MM.1S (cell line): Measurements from ENCODE around the gene SLC6A3.
"Not testable (repeated sequence)": the region's sequence is repeated elsewhere in the genome, so short reads cannot be mapped to it uniquely, and the experiment has no call there.

Source experiments
- DNase-seq: peaks from one replicate; pipeline ENCODE4 v3.0.0-alpha.2; 2015
- H2AFZ ChIP-seq: fragments of 300-600 bp; sonication (generic); 2 replicates; pipeline ENCODE4 v1.6.0; 2016; ENCODE audit warnings: antibody characterized with exemption, low read length
- H3F3A ChIP-seq: fragments of 300-600 bp; sonication (generic); 2 replicates; pipeline ENCODE4 v1.6.1; 2016; ENCODE audit warnings: mild to moderate bottlenecking, antibody characterized with exemption, low read length, moderate library complexity, mixed read lengths; ENCODE audit not compliant: insufficient read depth
- H3K27ac ChIP-seq: fragments of 300-600 bp; sonication (generic); 2 replicates; pipeline ENCODE4 v1.5.1; 2016; ENCODE audit warnings: mild to moderate bottlenecking, low read length
- H3K27me3 ChIP-seq: fragments of 300-600 bp; sonication (generic); replicated peaks from 2 replicates; pipeline ENCODE4 v1.6.0; 2016; ENCODE audit warnings: low read length; ENCODE audit not compliant: insufficient read depth
- H3K36me3 ChIP-seq: fragments of 300-600 bp; sonication (generic); replicated peaks from 2 replicates; pipeline ENCODE4 v1.6.1; 2016; ENCODE audit warnings: mild to moderate bottlenecking, low read length, mixed read lengths; ENCODE audit not compliant: insufficient read depth
- H3K4me1 ChIP-seq: fragments of 300-600 bp; sonication (generic); 2 replicates; pipeline ENCODE4 v1.6.1; 2016; ENCODE audit warnings: low read length, mixed read lengths
- H3K4me2 ChIP-seq: fragments of 300-600 bp; sonication (generic); 2 replicates; pipeline ENCODE4 v1.6.0; 2016; ENCODE audit warnings: low read depth, low read length
- H3K4me3 ChIP-seq: fragments of 300-600 bp; sonication (generic); 2 replicates; pipeline ENCODE4 v1.5.1; 2016; ENCODE audit warnings: low read length, mixed read lengths
- H3K79me2 ChIP-seq: fragments of 300-600 bp; sonication (generic); 2 replicates; pipeline ENCODE4 v1.6.1; 2016; ENCODE audit warnings: mixed run types, low read length, mixed read lengths
- H3K9ac ChIP-seq: fragments of 300-600 bp; sonication (generic); 2 replicates; pipeline ENCODE4 v1.6.1; 2016; ENCODE audit warnings: low read length, mixed read lengths
- H3K9me2 ChIP-seq: fragments of 300-600 bp; sonication (generic); replicated peaks from 2 replicates; pipeline ENCODE4 v1.6.1; 2016; ENCODE audit warnings: mild to moderate bottlenecking, low read length, mixed read lengths; ENCODE audit not compliant: insufficient read depth
- H3K9me3 ChIP-seq: fragments of 300-600 bp; sonication (generic); replicated peaks from 2 replicates; pipeline ENCODE4 v1.6.1; 2016; ENCODE audit warnings: mild to moderate bottlenecking, low read length, mixed read lengths; ENCODE audit not compliant: insufficient read depth
- H4K20me1 ChIP-seq: fragments of 300-600 bp; sonication (generic); 2 replicates; pipeline ENCODE4 v1.6.1; 2016; ENCODE audit warnings: mild to moderate bottlenecking, low read length, moderate library complexity, mixed read lengths; ENCODE audit not compliant: insufficient read depth
- EZH2 ChIP-seq: fragments of 300-600 bp; sonication (generic); optimal IDR thresholded peaks from 2 replicates; pipeline ENCODE3; 2017; ENCODE audit warnings: low read depth, mild to moderate bottlenecking, antibody characterized with exemption, low read length, mixed read lengths
- EZH2phosphoT487 ChIP-seq: fragments of 300-600 bp; sonication (generic); IDR thresholded peaks from 2 replicates; pipeline ENCODE4 v1.6.1; 2018; ENCODE audit warnings: antibody characterized with exemption, low read length
- TF ChIP-seq, protein P1 (sequence below): fragments of 300-600 bp; sonication (generic); IDR thresholded peaks from 2 replicates; pipeline ENCODE4 v1.5.1; 2016; ENCODE audit warnings: antibody characterized with exemption, low read length, mixed read lengths

The SLC6A3 gene

DNA sequence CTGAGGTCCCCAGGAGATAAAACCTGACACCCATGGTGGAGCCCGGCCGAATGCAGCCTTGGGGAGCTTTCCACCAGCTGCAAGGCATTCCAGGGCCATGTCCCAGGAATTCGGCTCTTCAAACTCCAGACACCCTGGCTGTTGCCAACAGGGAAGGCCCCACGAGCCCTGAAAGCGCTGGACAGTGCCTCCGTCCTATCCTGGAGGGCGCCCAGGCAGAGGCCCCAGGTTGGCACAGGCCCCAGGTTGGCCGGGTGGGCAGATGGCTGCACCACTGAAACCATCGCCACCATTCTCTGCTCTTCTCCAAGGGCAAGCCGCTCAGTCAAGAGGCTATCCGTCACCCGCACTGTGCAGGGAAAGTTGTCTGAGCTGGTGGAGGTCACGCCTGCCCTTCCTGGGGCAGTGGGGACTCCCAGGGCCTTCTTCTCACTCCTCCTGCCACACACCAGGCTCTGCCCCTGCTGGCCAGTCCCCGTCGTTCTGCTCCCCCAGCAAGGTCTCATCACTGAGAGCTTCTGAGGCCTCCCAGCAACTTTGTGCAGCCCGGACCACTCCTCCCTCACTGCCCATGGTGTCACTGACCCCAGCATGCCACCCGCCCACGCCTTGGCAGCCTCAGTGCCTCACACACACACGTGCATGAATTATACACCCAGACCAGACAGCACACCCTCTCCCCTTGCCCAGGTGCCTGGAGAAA lies 21.2 kb downstream of the SLC6A3 start:
- Histone ChIP-seq H3K79me2 (no peaks in the 10 kb centered on the region), H2AFZ (no peak overlapping the region), H3K9ac (no peak overlapping the region), H3K4me2 (no peak overlapping the region), H3K4me1 (no peaks in the 10 kb centered on the region), H3K4me3 (no peak overlapping the region), H3F3A (no peaks in the 10 kb centered on the region), H3K27ac (no peak overlapping the region), H3K9me3 (no peaks in the 10 kb centered on the region), H3K27me3 (peaks cover 24% of the 10 kb centered on the region), H3K9me2 (no peaks in the 10 kb centered on the region), H3K36me3 (no peaks in the 10 kb centered on the region), H4K20me1 (no peaks in the 10 kb centered on the region)
- TF ChIP-seq EZH2phosphoT487 = no peak
- TF ChIP-seq EZH2 = no peak
- TF ChIP-seq, protein P1, sequence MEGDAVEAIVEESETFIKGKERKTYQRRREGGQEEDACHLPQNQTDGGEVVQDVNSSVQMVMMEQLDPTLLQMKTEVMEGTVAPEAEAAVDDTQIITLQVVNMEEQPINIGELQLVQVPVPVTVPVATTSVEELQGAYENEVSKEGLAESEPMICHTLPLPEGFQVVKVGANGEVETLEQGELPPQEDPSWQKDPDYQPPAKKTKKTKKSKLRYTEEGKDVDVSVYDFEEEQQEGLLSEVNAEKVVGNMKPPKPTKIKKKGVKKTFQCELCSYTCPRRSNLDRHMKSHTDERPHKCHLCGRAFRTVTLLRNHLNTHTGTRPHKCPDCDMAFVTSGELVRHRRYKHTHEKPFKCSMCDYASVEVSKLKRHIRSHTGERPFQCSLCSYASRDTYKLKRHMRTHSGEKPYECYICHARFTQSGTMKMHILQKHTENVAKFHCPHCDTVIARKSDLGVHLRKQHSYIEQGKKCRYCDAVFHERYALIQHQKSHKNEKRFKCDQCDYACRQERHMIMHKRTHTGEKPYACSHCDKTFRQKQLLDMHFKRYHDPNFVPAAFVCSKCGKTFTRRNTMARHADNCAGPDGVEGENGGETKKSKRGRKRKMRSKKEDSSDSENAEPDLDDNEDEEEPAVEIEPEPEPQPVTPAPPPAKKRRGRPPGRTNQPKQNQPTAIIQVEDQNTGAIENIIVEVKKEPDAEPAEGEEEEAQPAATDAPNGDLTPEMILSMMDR = no peak
- DNase-seq = no peak

GRCh38 chr5:1422522-1422921 lies 22.7 kb downstream of the SLC6A3 start:
- not testable (repeated sequence) for H3K4me2 ChIP-seq, H3K9me3 ChIP-seq, H3K4me1 ChIP-seq, H3K36me3 ChIP-seq, H3K9me2 ChIP-seq, H3K4me3 ChIP-seq, H4K20me1 ChIP-seq, H3K79me2 ChIP-seq, H3K9ac ChIP-seq, H3F3A ChIP-seq, H2AFZ ChIP-seq, DNase-seq, H3K27ac ChIP-seq
- peaks cover 24% of the 10 kb centered on the region for H3K27me3 ChIP-seq

DNA sequence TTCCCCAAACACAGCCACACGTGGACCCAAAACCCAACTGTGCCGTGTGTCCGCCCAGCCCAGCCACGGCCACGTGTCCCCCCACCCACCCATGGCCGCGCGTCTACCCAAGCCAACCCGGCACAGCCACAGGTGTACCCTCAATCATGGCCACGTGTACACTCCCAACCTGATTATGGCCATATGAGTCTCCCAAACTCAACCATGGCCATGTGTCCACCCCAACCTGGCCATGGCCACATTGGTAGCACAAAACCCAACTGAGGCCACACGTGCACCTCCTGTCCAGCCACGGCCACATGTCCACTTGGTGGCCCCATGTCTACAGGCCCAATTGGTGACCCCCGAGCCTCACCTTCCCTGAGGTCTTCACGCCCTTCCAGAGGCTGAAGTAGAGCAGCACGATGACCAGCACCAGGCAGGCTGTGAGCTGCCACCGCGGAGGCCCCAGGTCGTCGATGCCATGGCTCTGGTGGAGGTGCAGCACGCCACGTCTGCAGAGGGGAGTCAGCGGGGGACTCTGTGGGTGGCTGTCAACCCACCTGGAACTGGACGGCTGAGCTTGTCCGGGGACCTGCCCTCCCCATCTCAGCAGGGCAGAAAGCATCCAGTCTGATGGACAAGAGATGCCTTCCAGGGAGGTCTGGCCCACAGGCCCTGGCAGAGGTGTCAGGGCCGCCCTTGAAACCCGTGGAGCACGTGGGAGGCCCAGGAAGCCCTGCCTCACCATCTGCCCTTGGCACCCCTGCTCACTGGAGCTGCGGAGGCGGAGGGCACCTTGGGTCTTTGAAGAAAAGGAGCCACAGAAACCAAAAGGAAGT lies 23.5 kb downstream of the SLC6A3 start:
- Histone ChIP-seq H3K9ac (no peak overlapping the region), H3K4me3 (no peak overlapping the region)

More for the DNA sequence above, 23.5 kb downstream of the SLC6A3 start:
- Histone ChIP-seq H3K27ac (no peak overlapping the region), H3K79me2 (no peaks in the 10 kb centered on the region), H3K27me3 (peaks cover 27% of the 10 kb centered on the region), H3K9me3 (no peaks in the 10 kb centered on the region), H3F3A (no peaks in the 10 kb centered on the region), H2AFZ (no peak overlapping the region), H3K36me3 (no peaks in the 10 kb centered on the region), H3K9me2 (no peaks in the 10 kb centered on the region), H3K4me1 (no peaks in the 10 kb centered on the region), H3K4me2 (no peak overlapping the region), H4K20me1 (no peaks in the 10 kb centered on the region)
- no peak for TF ChIP-seq EZH2phosphoT487
- TF ChIP-seq, protein P1 = no peak
- no peak for TF ChIP-seq EZH2
- no peak for DNase-seq
